Measurements from ENCODE around the gene SMIM17. TPM values are rescaled to one million over a fixed set of nuclear protein-coding genes. Genes with fewer than 3 reads are reported as not detected.

SMIM17 gene
- total RNA-seq, 1 experiment from 2014 or later = not detected

DNA sequence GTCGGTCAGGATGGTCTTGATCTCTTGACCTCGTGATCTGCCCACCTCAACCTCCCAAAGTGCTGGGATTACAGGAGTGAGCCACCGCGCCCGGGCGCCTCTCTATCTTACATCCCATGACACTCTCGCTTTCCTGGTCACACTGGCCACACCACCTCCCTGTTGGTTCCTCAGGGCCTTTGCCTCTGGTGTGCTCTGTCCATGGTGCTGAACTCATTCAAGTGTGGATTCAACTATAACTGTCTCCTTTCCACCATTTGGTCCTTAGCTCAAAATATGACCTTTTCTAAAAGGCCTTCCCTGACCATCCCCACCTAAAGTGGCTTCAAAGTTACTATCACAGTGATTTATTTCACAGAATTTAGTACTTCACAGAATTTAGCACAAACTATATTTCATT is 3.7 kb upstream of the SMIM17 start:
- no TSS peak for BruUV-seq (replicated peaks)
- Histone ChIP-seq H3K9me3 (ENCODE audit: control insufficient read depth in 1 of 2, insufficient read depth in 1 of 2, low read depth in 1 of 2, low read length in 2 of 2) (peaks cover 5 to 20% of the 10 kb centered on the region in 2 experiments; a peak in 2 of 4 replicates), H3K9ac (ENCODE audit: low read length) (no peak overlapping the region), H3K79me2 (ENCODE audit: insufficient read depth, low read length) (no peaks in the 10 kb centered on the region), H3K9me2 (ENCODE audit: insufficient read depth) (no peaks in the 10 kb centered on the region), H3K4me3 (replicated peaks in 1 of 2; ENCODE audit: low read depth in 1 of 2, low read length in 2 of 2) (no peak overlapping the region), H3K27me3 (ENCODE audit: insufficient read depth, low read length) (no peaks in the 10 kb centered on the region), H3K27ac (ENCODE audit: low read depth, low read length) (no peak overlapping the region), H3K4me1 (ENCODE audit: control insufficient read depth in 1 of 2, insufficient read depth in 2 of 2, low read length in 2 of 2) (no peaks in the 10 kb centered on the region), H2AFZ (ENCODE audit: low read depth, low read length, poor library complexity, severe bottlenecking) (no peak overlapping the region), H3K4me2 (ENCODE audit: low read length) (no peak overlapping the region), H4K20me1 (ENCODE audit: insufficient read depth) (no peaks in the 10 kb centered on the region), H3K36me3 (ENCODE audit: control insufficient read depth in 1 of 2, insufficient read depth in 2 of 2, low read length in 2 of 2) (no peaks in the 10 kb centered on the region)
- TF ChIP-seq, protein P1, sequence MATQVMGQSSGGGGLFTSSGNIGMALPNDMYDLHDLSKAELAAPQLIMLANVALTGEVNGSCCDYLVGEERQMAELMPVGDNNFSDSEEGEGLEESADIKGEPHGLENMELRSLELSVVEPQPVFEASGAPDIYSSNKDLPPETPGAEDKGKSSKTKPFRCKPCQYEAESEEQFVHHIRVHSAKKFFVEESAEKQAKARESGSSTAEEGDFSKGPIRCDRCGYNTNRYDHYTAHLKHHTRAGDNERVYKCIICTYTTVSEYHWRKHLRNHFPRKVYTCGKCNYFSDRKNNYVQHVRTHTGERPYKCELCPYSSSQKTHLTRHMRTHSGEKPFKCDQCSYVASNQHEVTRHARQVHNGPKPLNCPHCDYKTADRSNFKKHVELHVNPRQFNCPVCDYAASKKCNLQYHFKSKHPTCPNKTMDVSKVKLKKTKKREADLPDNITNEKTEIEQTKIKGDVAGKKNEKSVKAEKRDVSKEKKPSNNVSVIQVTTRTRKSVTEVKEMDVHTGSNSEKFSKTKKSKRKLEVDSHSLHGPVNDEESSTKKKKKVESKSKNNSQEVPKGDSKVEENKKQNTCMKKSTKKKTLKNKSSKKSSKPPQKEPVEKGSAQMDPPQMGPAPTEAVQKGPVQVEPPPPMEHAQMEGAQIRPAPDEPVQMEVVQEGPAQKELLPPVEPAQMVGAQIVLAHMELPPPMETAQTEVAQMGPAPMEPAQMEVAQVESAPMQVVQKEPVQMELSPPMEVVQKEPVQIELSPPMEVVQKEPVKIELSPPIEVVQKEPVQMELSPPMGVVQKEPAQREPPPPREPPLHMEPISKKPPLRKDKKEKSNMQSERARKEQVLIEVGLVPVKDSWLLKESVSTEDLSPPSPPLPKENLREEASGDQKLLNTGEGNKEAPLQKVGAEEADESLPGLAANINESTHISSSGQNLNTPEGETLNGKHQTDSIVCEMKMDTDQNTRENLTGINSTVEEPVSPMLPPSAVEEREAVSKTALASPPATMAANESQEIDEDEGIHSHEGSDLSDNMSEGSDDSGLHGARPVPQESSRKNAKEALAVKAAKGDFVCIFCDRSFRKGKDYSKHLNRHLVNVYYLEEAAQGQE (IDR thresholded peaks at IDR 0.05; ENCODE audit: low read depth) = peak; percentile 51
- TF ChIP-seq RAD21 (IDR thresholded peaks at IDR 0.05; ENCODE audit: low read depth) = no peak
- CTCF ChIA-PET = no interaction called here
- POLR2A ChIA-PET = no interaction called here
- RAD21 ChIA-PET (ENCODE audit: low non-redundant PET in 1 of 2, low total read pairs in 2 of 2, uncharacterized antibody in 2 of 2, unreplicated experiment in 2 of 2) = no interaction called here
- intact Hi-C loops (cut with micrococcal nuclease) = no loop called here
- ATAC-seq (no peak), DNase-seq (ENCODE audit: low read depth, low spot score) (no peak)

DNA sequence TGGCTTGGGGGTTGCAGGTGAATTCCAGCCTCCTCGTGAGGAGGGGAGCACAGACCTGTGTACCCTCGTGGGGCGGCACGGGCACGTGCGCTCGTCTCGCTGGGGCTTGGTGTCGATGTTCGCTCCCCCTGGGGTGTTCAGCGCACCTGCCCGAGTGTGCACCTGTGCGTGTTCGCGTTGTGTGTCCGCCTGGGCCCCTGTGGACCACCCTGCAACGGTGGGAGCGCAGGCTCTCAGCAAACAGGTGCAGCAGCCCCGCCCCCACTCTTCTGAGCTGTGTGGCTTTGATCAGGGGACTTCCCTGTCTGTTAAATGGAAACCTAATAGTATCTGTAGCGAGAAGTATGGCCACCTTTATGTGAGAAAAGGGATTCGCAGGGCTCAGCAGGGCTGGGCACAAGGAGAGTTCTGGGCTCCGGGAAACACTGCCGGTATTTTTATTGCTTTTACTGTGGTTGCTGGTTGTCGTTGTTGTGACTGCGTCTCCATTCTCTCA is 549 bp downstream of the SMIM17 start:
- no peak for TF ChIP-seq POLR2AphosphoS5 (IDR thresholded peaks at IDR 0.05; ENCODE audit: low read depth, low read length)
- TF ChIP-seq SIN3A (IDR thresholded peaks at IDR 0.05; ENCODE audit: low read depth) = no peak
- no peak for TF ChIP-seq RAD21 (IDR thresholded peaks at IDR 0.05; ENCODE audit: low read depth)
- TF ChIP-seq CBX3 (IDR thresholded peaks at IDR 0.05; ENCODE audit: low read depth) = no peak
- TF ChIP-seq, protein P2, sequence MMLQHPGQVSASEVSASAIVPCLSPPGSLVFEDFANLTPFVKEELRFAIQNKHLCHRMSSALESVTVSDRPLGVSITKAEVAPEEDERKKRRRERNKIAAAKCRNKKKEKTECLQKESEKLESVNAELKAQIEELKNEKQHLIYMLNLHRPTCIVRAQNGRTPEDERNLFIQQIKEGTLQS (IDR thresholded peaks at IDR 0.05) = no peak
- TF ChIP-seq, protein P1 (IDR thresholded peaks at IDR 0.05; ENCODE audit: low read depth) = no peak
- TF ChIP-seq, protein P3, sequence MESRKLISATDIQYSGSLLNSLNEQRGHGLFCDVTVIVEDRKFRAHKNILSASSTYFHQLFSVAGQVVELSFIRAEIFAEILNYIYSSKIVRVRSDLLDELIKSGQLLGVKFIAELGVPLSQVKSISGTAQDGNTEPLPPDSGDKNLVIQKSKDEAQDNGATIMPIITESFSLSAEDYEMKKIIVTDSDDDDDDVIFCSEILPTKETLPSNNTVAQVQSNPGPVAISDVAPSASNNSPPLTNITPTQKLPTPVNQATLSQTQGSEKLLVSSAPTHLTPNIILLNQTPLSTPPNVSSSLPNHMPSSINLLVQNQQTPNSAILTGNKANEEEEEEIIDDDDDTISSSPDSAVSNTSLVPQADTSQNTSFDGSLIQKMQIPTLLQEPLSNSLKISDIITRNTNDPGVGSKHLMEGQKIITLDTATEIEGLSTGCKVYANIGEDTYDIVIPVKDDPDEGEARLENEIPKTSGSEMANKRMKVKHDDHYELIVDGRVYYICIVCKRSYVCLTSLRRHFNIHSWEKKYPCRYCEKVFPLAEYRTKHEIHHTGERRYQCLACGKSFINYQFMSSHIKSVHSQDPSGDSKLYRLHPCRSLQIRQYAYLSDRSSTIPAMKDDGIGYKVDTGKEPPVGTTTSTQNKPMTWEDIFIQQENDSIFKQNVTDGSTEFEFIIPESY (IDR thresholded peaks at IDR 0.05; ENCODE audit: extremely low read depth, insufficient replicate concordance, low read length) = no peak
- no peak for TF ChIP-seq SRF (IDR thresholded peaks at IDR 0.05; ENCODE audit: low read depth)
- no peak for TF ChIP-seq EZH2 (IDR thresholded peaks at IDR 0.05)
- BruUV-seq (replicated peaks) = no TSS peak
- no peak for ATAC-seq
- Histone ChIP-seq H3K9me2 (ENCODE audit: insufficient read depth) (no peaks in the 10 kb centered on the region), H2AFZ (ENCODE audit: low read depth, low read length, poor library complexity, severe bottlenecking) (no peak overlapping the region), H3K27ac (ENCODE audit: low read depth, low read length) (no peak overlapping the region), H3K9me3 (ENCODE audit: control insufficient read depth in 1 of 2, insufficient read depth in 1 of 2, low read depth in 1 of 2, low read length in 2 of 2) (peaks cover 8 to 34% of the 10 kb centered on the region in 2 experiments; a peak in 2 of 4 replicates), H3K4me3 (replicated peaks in 1 of 2; ENCODE audit: low read depth in 1 of 2, low read length in 2 of 2) (no peak overlapping the region), H3K4me1 (ENCODE audit: control insufficient read depth in 1 of 2, insufficient read depth in 2 of 2, low read length in 2 of 2) (no peaks in the 10 kb centered on the region), H3K9ac (ENCODE audit: low read length) (no peak overlapping the region), H3K27me3 (ENCODE audit: insufficient read depth, low read length) (no peaks in the 10 kb centered on the region), H3K4me2 (ENCODE audit: low read length) (no peak overlapping the region), H3K79me2 (ENCODE audit: insufficient read depth, low read length) (no peaks in the 10 kb centered on the region), H3K36me3 (ENCODE audit: control insufficient read depth in 1 of 2, insufficient read depth in 2 of 2, low read length in 2 of 2) (no peaks in the 10 kb centered on the region), H4K20me1 (ENCODE audit: insufficient read depth) (no peaks in the 10 kb centered on the region)
- intact Hi-C loops (cut with micrococcal nuclease) = no loop called here
- DNase-seq (ENCODE audit: low read depth, low spot score) = no peak
- CTCF ChIA-PET = no interaction called here
- RAD21 ChIA-PET (ENCODE audit: low non-redundant PET in 1 of 2, low total read pairs in 2 of 2, uncharacterized antibody in 2 of 2, unreplicated experiment in 2 of 2) = no interaction called here
- POLR2A ChIA-PET = no interaction called here

Data from HCT116 (cell line).